NOMO-1 treated with dmso at 0.1 percent for 144 hours (cell line): ENCODE data around the gene FBN1.

ENCODE experiments used
- DNase-seq: peaks from one replicate; lab custom pipeline; 2025; ENCODE audit not compliant: unreplicated experiment; lab: John Stamatoyannopoulos, UW

FBN1 gene

GRCh38 chr15:48408327-48408726 lies 237.2 kb downstream of the FBN1 start:
- no peak for DNase-seq

DNA sequence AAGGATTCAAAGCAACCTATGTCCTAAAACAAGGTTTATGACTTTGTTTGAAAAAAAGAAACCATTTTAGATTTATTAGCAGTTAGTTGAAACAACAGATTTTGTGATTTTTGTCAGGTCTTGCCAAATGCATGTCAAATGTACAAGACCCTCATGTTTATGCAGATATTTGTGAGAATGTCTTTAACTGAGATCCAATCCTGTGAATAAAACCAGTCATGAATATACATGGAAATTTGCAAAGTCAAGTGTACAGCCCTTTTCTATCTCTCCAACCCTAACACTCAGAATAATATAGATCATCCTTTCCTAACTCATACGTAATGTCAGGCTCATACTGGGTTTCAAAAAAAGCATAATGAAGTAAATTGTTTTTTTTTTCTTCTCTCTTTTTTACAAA lies 237.9 kb downstream of the FBN1 start:
- no peak for DNase-seq

DNA sequence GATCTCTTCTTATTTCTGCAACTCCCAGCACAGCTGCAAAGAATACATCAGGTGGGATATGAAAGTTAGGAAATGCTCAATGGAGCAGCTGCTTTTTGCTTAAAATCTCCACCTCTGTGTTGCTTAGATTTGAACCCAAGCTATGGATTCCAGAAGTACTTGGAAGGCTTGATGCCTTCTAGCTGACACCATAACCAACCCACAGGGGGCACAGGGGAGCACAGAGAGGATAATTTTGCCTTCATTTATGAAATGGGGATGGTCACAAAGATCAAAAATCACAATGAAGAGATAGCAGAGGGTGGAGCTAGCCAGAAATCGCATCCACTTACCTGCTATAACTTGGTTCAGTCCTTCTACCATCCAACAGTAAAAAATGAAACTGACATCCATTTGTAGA lies 238.6 kb downstream of the FBN1 start:
- DNase-seq, result no peak

DNA sequence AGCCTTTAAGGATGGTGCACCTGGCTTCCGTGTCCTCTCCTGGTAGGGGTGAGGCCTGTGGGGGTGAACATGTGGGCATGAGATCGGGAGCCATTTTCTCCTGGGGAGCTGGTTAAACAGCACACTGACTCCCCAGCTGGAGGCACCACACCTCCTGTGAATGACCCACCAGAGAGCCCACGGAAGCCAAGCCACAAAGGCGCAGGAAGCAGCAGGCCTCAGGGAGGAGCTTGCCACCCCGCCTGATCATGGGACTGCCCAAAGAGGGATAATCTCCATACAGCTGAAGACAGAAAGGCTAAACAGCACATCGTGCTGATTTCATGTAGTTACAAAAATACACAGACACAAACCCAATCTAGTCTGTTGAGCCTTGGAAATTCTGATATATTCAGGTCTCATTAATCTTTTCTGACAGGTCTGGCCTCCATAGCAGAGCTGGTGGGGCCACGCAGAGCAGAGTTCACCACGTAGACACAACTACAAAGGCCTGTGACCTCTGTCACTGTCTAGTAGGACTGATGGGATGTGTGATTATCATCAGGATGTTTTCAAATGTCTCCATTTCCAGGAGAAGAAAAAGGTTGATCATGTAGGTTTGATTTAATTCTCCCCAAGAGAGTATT lies 239.1 kb downstream of the FBN1 start:
- no peak for DNase-seq

- no peak for DNase-seq
Observed at GRCh38 chr15:48402427-48403177, 242.9 kb downstream of the FBN1 start.

GRCh38 chr15:48400086-48400485 lies 245.4 kb downstream of the FBN1 start:
- no peak for DNase-seq

DNA sequence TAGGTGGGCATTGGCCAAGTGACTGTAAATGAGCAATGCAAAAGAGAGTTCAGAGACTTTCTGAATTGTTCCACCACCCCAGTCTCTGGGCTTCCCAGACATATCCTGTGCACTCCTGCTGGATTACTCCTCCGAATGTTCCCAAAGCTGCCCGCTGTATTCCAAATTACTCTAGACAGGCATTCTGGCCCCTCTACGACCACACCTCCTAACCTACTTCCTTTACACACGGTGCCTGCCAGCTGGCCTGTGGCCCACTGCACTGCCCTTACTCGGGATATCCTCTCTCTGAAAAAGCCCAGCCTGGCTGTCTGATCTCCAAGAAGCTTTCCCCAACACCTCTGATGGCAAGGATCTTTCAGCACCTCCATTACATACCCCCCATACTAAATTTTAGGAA lies 247.7 kb downstream of the FBN1 start:
- no peak for DNase-seq

DNA sequence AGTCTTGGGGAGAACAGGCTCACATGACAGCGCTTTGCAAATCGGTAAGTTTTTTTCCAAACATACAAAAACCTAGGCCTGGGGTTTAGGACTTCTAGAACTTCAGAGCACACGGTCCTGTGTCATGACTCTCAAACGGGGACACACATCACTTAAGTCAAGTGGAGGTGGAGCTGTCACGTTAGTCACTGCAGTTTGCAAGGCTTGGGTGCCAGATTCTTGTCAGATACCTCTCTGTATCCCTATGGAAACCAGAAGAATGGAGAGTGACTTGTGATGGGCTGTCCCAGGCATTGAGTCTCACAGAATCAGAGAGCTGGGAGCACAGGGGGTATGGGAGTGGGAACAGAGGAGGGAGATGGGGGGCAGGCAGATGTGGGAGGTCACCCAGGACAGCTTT lies 249.5 kb downstream of the FBN1 start:
- DNase-seq, result no peak

DNA sequence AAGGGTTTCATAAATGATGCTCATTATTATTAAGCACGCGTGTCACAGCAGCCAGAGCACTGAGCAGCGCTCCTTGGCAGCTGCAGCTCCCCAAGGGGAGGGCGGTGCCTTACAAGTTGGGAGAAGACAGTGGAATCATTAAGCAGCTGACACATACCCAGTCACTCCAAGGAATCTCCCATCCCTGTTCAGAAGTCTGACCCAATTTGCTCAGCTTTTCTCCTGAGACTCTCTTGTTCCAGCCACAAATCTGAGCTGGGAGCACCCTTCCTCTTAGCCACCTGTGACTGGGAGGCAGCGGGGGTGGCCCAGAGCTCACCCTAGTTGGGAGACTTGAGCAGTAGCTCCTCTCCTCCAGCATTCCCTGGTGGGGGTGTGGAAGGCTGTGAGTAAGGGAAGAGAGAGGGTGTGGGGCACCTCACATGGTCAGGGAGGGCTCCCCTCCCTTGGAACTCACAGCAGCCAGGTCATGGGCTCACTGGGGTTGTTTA lies 249.9 kb downstream of the FBN1 start:
- DNase-seq, result no peak

DNA sequence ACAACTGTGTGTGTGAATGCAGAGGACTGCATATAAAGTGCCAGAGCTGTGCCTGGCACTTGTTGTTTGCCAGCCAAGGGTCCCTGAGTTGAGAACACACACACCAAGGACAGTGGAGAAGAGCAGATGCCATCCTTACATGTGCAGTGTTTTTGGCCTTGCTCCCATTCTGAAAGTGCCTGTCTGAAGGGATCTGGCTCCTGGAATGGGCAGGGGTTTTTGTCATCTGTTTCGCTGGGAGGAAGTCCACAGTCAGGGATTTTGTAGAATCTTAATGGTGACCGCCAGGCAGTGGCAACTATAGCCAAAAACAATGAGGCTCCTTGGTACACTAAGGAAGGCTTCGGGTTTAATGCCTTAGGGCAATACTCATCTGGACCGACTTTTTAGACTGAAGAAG lies 250.5 kb downstream of the FBN1 start:
- DNase-seq, result no peak

GRCh38 chr15:48393645-48394506 lies 251.6 kb downstream of the FBN1 start:
- no peak for DNase-seq

GRCh38 chr15:48392356-48392755 lies 253.2 kb downstream of the FBN1 start:
- DNase-seq, result no peak

GRCh38 chr15:48391950-48392349 lies 253.6 kb downstream of the FBN1 start:
- DNase-seq, result no peak

DNA sequence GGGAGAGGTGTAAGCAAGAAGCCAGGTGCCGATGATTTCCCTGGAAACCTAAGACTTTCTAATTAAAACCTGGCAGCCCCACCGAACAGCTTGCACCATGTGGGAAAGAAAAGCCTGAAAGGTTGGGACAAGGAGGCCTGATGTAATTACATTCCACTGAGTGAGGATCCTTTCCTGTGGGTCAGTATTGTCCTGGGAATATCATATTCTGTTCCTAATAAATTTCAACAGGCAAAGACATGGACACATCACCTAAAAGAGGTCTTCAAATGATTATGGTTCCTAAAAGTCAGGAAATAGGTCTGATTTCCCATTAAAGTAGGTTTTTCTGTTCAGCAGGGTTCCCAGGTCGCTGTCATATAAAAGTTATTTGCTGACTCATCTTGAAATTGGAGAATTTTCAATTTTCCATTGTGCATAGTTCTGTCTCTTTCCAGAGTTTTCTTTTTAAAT lies 255.8 kb downstream of the FBN1 start:
- no peak for DNase-seq

GRCh38 chr15:48388910-48389309 lies 256.6 kb downstream of the FBN1 start:
- DNase-seq, result no peak

DNA sequence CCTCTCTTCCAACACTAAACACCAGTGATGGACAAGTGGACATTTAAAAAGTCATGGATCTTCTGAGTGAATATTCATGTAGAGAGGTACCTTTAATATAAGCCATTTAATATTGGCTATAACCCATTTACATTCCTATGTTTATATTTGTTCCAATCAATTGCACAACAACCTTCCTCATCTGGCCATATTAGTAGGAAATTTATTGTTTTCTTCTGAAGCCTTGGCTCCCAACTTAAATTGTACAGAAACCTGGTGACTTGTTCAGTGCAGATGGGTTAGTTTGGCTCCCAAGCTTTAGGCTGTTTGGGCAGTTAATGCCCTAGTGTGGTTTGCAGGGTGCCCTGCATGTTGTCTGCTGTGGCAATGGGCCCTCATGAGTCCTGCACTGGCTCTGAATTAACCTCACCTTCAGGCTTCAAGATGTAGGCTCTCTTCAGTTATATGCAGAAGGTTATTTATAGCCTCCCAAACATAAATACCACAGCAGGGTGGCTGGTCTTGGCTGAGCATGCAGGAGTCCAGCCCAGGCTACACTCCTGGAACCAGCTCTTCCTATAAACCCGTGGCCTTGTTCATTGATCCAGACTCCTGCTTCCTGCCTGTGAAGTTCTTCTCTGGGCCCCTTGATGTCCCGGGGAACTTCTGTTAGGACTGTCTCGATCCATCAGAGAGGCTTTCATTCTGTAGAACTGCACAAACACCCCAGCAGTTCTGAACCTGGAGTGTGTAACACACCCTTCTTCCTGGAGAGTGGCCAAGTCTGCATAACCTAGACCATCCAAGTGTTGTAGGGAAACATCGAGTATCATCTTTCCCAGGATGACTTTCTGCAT lies 257.3 kb downstream of the FBN1 start:
- no peak for DNase-seq

DNA sequence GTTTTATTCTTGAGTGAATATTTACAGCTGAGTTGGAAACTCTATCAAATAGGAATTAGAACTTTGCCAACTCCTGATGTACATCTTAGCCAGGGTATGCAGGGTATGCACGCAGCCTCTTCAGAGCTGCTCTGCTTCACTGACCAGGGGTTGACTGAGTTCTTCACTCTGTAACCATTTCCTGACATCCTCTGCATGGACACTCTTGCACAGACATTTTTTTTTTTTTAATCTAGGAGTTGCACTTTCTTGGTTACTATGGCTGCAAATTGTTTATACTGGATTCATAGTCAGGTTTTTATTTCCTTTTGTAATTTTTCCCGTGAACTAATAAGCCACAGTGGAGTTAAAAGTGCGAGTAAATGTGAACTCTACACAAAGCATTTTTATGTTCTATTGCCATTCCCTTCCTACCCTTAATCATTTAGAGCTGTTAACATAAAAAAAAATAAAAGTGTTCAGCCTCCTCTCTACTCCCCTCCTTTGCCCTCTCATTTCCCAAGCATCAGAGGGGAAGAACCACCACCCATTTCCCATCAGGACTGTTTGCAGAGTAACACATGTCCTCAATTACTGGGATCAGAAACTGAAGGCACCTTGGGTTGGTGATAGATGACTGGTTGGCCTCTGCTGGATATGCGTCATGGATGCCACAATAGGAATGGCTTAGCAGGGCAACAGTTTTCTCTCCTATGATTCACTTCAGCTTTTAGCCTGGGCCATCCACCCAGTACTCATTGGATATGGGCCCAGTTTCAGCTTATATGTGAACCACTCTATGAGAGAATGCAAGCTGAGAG lies 260.3 kb downstream of the FBN1 start:
- no peak for DNase-seq

GRCh38 chr15:48384616-48385015 lies 260.9 kb downstream of the FBN1 start:
- no peak for DNase-seq

- DNase-seq, result no peak
Observed at GRCh38 chr15:48383031-48383430, 262.5 kb downstream of the FBN1 start.

- DNase-seq, result no peak
Observed at GRCh38 chr15:48381861-48382260, 263.6 kb downstream of the FBN1 start.
